ENCODE measurements around the gene ADGRD1.

The ADGRD1 gene

GRCh38 chr12:130938186-130938585 lies 15.5 kb upstream of the ADGRD1 start:
- DNase-seq, result no peak

GRCh38 chr12:130944878-130945277 lies 8.8 kb upstream of the ADGRD1 start:
- DNase-seq, result no peak

DNA sequence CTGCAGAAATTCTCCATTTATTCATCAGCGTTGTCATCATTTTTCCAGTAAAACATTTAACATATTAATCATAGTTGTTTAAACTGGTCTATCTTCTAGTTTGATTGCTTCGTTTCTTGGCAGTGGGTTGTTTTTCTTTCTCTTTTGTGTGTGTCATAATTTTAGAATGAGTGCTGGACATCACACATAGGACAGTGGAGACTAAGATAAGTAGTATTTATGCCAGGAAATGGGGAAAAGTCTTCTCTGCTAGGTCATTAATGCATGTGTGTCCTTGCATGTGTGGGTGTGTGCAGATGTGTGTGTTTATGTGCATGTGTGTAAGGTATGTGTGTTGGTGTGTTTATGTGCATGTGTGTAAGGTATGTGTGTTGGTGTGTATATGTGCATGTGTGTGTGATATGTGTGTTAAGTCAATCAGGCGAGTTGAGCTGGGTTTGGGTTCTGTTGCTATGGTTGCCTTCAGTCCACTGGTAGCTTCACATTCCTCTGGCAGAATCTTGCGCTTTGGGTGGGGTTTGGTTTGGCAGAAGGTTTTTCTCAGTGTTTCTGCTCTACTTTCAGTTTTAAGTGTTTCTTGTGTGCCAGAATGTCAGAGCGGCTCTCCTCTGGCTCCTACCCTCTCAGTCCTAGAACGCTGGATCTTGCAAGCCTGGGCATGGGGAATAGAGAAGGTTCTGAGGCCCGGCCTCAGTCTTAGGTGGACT lies 7.8 kb upstream of the ADGRD1 start:
- no peak for DNase-seq

- no peak for DNase-seq
These were observed 6.6 kb upstream of the ADGRD1 start for GRCh38 chr12:130947028-130947613.

GRCh38 chr12:130948136-130948535 lies 5.6 kb upstream of the ADGRD1 start:
- no peak for DNase-seq

DNA sequence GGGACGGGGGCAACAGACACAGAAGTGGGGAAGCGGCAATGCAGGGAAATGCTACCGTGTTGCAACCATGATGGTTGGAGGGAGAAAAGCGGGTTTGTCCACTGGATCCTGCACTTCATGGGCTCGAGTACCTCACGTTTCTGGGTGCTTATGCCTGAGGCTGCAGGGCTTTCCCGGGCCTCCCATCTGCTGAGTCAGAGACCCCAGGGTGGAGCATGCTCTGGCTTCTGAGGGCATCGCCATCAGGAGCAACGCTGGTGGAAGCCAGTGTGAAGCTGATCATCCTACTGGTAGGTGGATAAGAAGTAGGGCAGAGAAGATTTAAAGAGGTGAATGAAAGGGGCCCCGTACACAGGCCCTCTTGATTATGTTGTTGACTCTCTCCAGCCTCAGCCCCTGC lies 5.0 kb upstream of the ADGRD1 start:
- no peak for DNase-seq

- no peak for DNase-seq
These were observed 3.9 kb upstream of the ADGRD1 start for GRCh38 chr12:130949806-130950205.

GRCh38 chr12:130951636-130952035 lies 2.1 kb upstream of the ADGRD1 start:
- DNase-seq, result no peak

DNA sequence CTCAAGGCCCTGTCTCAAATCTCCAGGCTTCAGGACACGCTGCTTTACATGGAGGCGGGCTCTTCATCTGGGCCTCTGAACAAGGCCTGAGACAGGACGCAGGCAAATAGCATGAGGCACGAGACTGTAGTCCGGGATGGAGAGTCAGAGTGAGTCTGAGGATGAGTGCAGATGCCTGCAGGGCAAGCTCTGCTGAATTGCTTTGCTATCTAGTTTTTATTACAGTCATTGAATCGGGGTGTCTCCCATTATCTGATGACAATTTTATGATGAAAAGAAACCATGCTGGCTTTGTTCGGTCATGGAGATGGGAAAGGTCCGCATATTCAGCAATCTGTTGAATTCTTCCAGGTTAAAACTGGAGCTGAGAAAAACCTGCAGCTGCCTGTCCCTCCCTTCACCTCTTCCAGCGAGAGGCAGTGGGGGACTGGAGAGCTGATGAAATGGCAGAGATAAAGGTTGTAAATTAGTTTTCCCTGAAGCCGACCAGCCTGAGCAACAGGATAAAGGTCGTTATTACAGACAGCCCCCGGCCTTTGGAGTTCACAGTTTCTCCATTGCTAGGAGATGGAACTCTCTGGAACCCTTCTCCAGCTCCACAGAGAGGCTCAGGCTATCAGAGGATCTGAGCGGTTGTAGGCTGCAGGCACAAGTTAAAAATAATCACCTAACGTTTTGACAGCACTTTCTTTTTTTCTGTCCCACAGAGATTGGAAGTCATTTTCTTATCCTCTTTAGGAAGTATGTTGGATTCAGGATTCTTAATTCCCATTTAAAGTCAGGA lies 1.3 kb upstream of the ADGRD1 start:
- no peak for DNase-seq

DNA sequence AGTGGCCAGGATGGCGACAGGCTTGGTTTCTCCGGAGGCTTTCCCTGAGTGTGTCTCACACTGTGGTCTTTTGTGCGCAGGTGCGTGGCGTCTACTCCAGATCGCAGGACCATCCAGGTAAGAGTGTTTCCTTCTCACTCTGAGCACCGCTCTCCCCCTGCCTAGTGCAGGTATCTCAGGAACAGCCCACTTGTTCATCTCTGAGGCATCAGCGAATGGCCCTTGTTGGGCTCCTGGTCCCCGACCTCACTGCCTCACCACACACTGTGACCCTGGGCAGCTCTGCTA lies 781 bp downstream of the ADGRD1 start:
- no peak for DNase-seq

DNA sequence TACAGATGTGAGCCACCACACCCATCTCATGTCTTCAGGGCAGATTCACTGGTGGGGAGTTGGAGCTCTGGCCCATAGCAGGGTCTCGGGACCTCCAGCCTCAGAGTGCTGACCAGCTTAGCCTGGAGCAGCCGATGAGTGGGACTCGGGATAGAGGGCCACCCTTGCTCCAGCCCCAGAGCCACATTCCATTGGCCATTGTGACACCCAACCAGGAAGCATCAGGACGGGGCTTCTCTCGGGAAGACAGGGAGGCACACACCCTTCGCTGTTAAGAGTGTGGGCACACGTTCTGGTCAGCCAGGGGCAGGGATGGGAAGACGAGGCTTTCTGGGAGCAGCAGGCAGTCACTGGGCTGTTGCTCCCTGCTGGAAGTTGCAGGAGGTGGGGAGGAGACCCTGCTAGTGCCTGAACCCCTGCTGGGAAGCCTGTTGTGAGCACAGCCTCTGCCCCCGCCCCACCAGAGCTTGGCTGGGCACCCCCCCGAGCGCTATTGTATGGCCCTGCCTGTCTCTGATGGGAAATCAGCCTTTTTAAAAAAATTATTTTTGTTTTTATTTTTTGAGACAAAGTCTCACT lies 1.6 kb downstream of the ADGRD1 start:
- DNase-seq, result no peak

GRCh38 chr12:130956009-130956408 lies 2.3 kb downstream of the ADGRD1 start:
- no peak for DNase-seq

DNA sequence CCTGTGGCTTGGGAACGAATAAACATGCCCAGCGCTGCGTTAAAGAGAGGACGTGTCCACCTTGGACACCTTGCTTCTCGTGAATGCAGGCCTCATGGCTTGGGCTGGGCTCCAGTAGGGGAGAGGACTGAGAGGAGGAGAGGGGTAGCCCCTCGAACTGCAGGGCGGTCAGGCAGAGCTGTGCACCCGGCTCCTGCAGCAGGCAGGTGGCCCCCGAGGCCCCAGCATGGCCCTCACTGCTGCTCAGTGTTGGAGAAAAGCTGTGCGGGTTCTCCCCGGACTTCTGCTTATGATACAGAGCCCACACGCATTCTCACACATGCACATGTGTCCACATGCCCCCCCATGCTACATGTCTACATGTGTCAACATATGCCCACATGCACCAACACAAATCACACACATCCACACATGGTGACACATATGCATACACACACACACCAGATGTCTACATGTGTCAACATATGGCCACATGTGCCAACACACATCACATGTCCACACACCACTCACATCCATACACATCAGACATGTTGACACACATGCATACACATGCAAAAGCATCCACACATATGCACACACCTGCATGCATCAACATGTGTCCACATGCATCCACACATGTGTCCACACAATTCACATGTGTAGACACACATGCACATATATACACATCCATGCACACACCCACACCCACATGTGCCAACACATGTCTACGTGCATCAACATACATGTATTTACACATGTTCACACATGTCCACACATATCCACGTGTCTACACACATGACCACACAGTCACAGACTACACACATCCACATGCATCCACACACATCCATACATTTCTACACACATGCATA lies 3.0 kb downstream of the ADGRD1 start:
- DNase-seq, result no peak

GRCh38 chr12:130957304-130957621 lies 3.6 kb downstream of the ADGRD1 start:
- no peak for DNase-seq

DNA sequence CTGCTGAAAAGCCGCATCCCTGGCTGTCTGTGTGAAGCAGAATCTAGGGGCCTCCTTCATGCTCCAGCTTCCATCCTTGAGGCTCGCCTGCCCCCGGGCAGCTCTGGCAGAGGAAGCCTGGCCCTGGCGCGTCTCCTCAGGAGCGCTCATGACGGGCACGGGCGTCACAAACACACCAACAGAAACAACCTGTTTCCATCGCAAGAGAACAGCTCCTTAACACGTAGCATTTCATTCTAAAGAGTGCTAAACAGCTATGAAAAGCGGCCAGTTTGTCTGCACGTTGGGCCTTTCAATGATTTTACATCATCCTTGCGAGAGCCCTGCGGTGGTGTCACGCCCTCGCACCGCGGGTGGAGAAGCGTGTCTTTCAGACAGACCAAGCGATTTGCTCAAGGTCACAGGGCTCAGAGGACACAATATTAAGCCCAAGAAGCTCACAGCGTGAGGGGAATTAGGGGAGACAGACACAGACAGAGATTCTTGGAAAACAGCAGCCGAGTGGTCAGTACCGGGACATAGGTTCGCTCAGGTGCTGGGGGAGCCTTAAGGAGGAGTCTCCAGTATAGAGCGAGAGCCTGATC lies 4.9 kb downstream of the ADGRD1 start:
- DNase-seq, result no peak

DNA sequence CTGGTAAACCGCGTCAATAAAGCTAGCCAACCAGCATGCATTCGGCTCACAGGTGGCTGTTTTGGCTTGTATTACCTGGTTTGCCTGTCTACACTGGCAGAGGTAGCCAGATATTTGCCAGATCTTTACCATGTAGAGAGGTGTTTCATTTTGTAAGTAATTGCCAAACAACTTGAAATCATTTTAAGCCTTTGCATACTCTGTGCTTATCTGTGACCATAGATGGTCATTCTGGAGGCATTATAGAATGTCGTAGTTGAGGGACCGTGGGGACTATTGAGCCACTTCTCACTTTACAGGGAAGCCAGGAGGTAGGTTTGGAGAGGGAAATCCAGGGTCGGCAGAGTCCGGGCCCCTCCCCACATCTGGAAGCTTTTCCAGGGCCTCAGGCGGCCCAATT lies 5.9 kb downstream of the ADGRD1 start:
- no peak for DNase-seq

DNA sequence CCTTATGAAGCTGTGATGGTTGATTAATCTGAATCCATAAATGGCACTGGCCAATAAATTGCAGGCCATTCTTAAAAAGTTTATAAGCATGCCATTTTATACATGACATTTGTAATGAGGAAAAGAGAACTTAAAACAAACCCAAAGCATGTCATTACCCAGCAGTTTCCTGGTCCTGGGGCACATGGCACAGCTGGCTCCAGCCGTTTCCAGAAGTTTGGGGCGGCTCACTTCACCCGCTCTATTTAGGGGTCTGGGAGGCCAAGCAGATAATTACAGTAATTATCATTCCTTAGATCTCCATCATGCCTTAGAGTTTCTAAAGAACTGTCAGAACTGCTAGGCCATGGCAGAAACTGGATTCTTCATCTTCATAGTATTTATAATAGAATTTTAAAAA lies 6.4 kb downstream of the ADGRD1 start:
- no peak for DNase-seq

DNA sequence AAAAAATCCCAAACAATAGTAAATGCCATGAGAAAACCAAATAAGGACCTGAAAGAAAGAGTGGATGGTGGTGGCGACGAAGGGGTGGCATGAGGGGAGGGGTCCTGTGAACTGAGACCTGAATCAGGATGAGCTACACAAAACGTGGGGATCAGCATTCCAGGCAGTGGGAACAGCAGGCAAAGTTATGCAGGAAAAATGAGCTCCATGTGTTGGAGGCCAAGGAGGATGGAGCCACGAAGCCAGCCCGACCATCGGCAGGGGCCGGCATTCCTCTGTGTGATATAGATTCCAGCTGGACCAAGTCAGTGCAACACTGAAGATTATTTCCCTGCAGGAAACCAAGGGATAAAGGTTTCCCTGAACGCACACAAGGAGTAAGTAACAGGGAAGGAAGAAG lies 7.1 kb downstream of the ADGRD1 start:
- DNase-seq, result no peak

DNA sequence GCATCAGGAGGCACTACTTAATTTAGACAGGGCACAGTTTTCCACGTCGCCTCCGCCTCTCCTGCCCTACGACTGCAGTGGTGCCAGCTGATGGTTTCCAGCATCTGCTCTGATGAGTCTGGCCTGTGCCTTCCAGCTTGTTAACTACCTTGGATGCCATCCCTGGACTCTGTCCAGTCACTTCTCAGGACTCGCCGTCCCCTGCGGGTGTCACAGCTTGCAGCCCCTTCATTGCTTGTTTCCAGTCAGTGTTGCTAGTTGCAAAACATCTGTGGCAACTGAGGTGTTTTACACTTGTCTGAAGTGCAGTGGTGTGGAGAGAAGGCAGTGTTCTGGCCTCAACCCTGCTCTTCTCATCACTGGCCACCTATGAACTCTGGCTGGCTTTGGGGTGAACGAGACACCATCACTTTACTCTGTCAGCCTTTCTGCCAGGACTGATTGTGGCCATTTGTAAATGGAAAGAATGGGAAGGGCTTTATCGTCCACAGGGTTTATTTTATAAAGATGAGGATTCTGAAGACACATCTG lies 8.3 kb downstream of the ADGRD1 start:
- no peak for DNase-seq

- DNase-seq, result no peak
These were observed 11.5 kb downstream of the ADGRD1 start for GRCh38 chr12:130965214-130965613.

DNA sequence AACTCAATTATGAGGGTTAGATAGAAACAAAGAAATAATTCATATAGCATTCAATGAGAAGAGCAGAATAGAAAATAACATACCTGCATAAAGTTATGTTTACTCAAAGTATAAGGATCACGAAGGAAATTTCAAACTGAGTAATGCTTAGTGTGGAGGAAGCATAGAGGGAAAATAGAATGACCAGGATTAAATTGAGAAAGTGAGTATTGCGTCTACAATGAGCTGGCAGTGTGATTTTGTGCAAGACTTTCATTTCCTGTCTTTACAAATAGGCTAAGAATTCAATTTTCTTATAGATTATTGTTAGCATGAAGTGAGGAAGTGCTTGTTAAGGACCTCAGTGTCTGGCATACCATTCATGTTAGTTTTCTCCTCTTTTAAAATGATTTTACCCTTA lies 12.0 kb downstream of the ADGRD1 start:
- DNase-seq, result no peak

GRCh38 chr12:130966443-130967030 lies 12.8 kb downstream of the ADGRD1 start:
- DNase-seq, result no peak
